ENCODE data around the gene YWHAH. TPM values are rescaled to one million over a fixed set of nuclear protein-coding genes. Genes with fewer than 3 reads are reported as not detected.

The YWHAH gene
- total RNA-seq, 1 donor from 2014 or later, result 160 TPM

DNA sequence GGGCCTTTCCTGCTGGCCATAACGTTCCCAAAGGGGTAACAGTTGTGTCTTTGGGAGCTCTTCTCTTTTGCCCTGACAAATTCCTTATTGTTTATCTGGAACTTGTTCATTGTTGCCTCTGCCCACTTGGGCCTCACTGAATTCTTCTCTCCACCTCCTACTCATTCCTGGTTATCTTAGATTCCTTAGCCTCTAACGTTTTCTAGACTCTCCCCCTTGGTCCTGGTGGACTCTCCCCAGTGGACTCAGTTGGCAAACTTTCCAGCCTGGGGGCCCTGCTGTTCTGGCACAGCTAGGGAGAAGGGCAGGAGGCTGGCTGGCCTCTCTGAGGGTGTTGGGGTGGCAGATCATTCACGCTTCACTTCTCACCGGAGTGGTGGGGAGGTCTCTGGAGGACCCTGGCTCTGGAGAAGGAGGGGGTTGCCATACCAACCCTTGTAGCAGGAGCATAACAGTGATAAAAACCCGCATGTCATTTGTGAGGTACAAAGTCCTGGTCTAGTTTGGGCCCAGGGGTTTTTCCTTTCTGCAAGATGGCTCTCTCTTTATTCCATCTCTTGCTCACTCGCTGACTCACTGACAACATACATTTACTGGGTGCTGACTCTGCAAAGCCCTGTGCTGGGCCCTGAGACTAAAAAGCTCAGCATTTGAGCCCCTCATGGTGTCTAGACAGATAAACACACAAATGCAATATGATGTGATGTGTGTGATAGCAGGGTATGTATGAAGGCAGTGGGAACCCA lies 39.7 kb downstream of the YWHAH start:
- H2AFZ ChIP-seq (ENCODE audit: low read depth, low read length), result no peak overlapping the region

GRCh38 chr22:31987218-31987617 lies 42.9 kb downstream of the YWHAH start:
- H3K27ac Mint-ChIP-seq (ENCODE audit: unreplicated experiment), result no peak overlapping the region

More for the DNA sequence above, 39.7 kb downstream of the YWHAH start:
- Mint-ChIP-seq H3K27me3 (ENCODE audit: low read depth, unreplicated experiment) (no peaks in the 10 kb centered on the region), H3K4me1 (ENCODE audit: low read depth, unreplicated experiment) (peaks cover 2% of the 10 kb centered on the region), H3K9me3 (ENCODE audit: unreplicated experiment) (no peaks in the 10 kb centered on the region), H3K36me3 (ENCODE audit: low read depth, unreplicated experiment) (no peaks in the 10 kb centered on the region), H3K27ac (ENCODE audit: unreplicated experiment) (no peak overlapping the region), H3K4me3 (ENCODE audit: unreplicated experiment) (no peak overlapping the region)
- Histone ChIP-seq H3K27ac (ENCODE audit: low read depth, low read length) (no peak overlapping the region), H3K9me3 (ENCODE audit: insufficient read depth, low read depth, low read length) (no peaks in the 10 kb centered on the region), H3K9ac (ENCODE audit: low read length) (no peak overlapping the region), H3K4me3 (ENCODE audit: insufficient read depth, low read depth, low read length) (no peak overlapping the region), H3K4me2 (ENCODE audit: low read length) (no peak overlapping the region), H3K27me3 (ENCODE audit: insufficient read depth, low read length) (no peaks in the 10 kb centered on the region), H3K36me3 (ENCODE audit: insufficient read depth, low read length) (no peaks in the 10 kb centered on the region), H3K79me2 (ENCODE audit: insufficient read depth, low read length) (no peaks in the 10 kb centered on the region), H3K4me1 (ENCODE audit: insufficient read depth, low read length) (no peaks in the 10 kb centered on the region), H4K20me1 (ENCODE audit: insufficient read depth, low read length) (no peaks in the 10 kb centered on the region)
- TF ChIP-seq EZH2 (IDR thresholded peaks at IDR 0.05; ENCODE audit: insufficient read depth, low read length) (no peak), CTCF (IDR thresholded peaks at IDR 0.05; ENCODE audit: insufficient read depth, low read depth, low read length) (no peak)
- no peak for DNase-seq (ENCODE audit: low read depth)
- FAIRE-seq, result no peak

More at GRCh38 chr22:31987218-31987617, 42.9 kb downstream of the YWHAH start:
- DNase-seq (ENCODE audit: low read depth) (no peak), FAIRE-seq (no peak)
- no peak overlapping the region for H3K4me3 Mint-ChIP-seq (ENCODE audit: unreplicated experiment)
- no peak overlapping the region for H3K4me3 ChIP-seq (ENCODE audit: insufficient read depth, low read depth, low read length)
- H3K4me2 ChIP-seq (ENCODE audit: low read length), result no peak overlapping the region
- H4K20me1 ChIP-seq (ENCODE audit: insufficient read depth, low read length), result no peaks in the 10 kb centered on the region
- H2AFZ ChIP-seq (ENCODE audit: low read depth, low read length), result no peak overlapping the region
- no peak overlapping the region for H3K9ac ChIP-seq (ENCODE audit: low read length)
- H3K79me2 ChIP-seq (ENCODE audit: insufficient read depth, low read length), result no peaks in the 10 kb centered on the region
- H3K27me3 ChIP-seq (ENCODE audit: insufficient read depth, low read length), result peaks cover 6% of the 10 kb centered on the region
- no peak overlapping the region for H3K27ac ChIP-seq (ENCODE audit: low read depth, low read length)
- H3K27me3 Mint-ChIP-seq (ENCODE audit: low read depth, unreplicated experiment), result peaks cover 9% of the 10 kb centered on the region
- TF ChIP-seq CTCF (IDR thresholded peaks at IDR 0.05; ENCODE audit: insufficient read depth, low read depth, low read length) (no peak), EZH2 (IDR thresholded peaks at IDR 0.05; ENCODE audit: insufficient read depth, low read length) (no peak)
- no peaks in the 10 kb centered on the region for H3K9me3 ChIP-seq (ENCODE audit: insufficient read depth, low read depth, low read length)
- H3K9me3 Mint-ChIP-seq (ENCODE audit: unreplicated experiment), result no peaks in the 10 kb centered on the region
- H3K4me1 Mint-ChIP-seq (ENCODE audit: low read depth, unreplicated experiment), result peaks cover 8% of the 10 kb centered on the region
- H3K4me1 ChIP-seq (ENCODE audit: insufficient read depth, low read length), result no peaks in the 10 kb centered on the region
- H3K36me3 Mint-ChIP-seq (ENCODE audit: low read depth, unreplicated experiment), result no peaks in the 10 kb centered on the region
- H3K36me3 ChIP-seq (ENCODE audit: insufficient read depth, low read length), result no peaks in the 10 kb centered on the region

Measured in astrocyte (in vitro differentiated cells and primary cell).